ENCODE measurements around the gene C11orf65. TPM values are rescaled to one million over a fixed set of nuclear protein-coding genes. Genes with fewer than 3 reads are reported as not detected.

C11orf65 gene
- total RNA-seq, 3 donors from 2014 or later (not counting 1 experiment from before 2014, with no cell fraction given) = 0.14 to 0.68 (median 0.45) TPM

- 89% methylated on average over 2 of the region's 2 CpGs for WGBS (ENCODE audit: insufficient coverage)
- H3K9me3 Mint-ChIP-seq = no peaks in the 10 kb centered on the region
- H3K4me1 Mint-ChIP-seq = no peaks in the 10 kb centered on the region
- no peak overlapping the region for H3K4me3 ChIP-seq (ENCODE audit: low read length)
- H3K27ac ChIP-seq (ENCODE audit: low read length) = no peak overlapping the region
- TF ChIP-seq CTCF (IDR thresholded peaks at IDR 0.05) = no peak
- ATAC-seq = no peak
- peaks cover 15% of the 10 kb centered on the region for H3K36me3 Mint-ChIP-seq
- no peaks in the 10 kb centered on the region for H3K4me1 ChIP-seq (ENCODE audit: control insufficient read depth, insufficient read depth, low read length)
- no peak overlapping the region for H3K27ac Mint-ChIP-seq
- no peaks in the 10 kb centered on the region for H3K27me3 Mint-ChIP-seq (ENCODE audit: low read depth in 2 of 2)
- intact Hi-C loops (cut with micrococcal nuclease) = no loop called here
- DNase-seq = no peak
- no peaks in the 10 kb centered on the region for H3K27me3 ChIP-seq (ENCODE audit: control insufficient read depth, insufficient read depth, low read length)
- H3K4me3 Mint-ChIP-seq = no peak overlapping the region
- H3K36me3 ChIP-seq (ENCODE audit: control insufficient read depth, insufficient read depth, low read length) = no peaks in the 10 kb centered on the region
- no peaks in the 10 kb centered on the region for H3K9me3 ChIP-seq (ENCODE audit: control insufficient read depth, insufficient read depth, low read length)
Measured at GRCh38 chr11:108511851-108512474, 44.6 kb upstream of the C11orf65 start.

GRCh38 chr11:108508653-108509593 lies 41.6 kb upstream of the C11orf65 start:
- DNase-seq = no peak
- H3K4me1 ChIP-seq (ENCODE audit: control insufficient read depth, insufficient read depth, low read length) = no peaks in the 10 kb centered on the region
- Mint-ChIP-seq H3K27me3 (ENCODE audit: low read depth in 2 of 2) (no peaks in the 10 kb centered on the region), H3K36me3 (peaks cover 9% of the 10 kb centered on the region), H3K4me1 (no peaks in the 10 kb centered on the region), H3K27ac (no peak overlapping the region), H3K9me3 (no peaks in the 10 kb centered on the region), H3K4me3 (no peak overlapping the region)
- no peak for ATAC-seq
- H3K4me3 ChIP-seq (ENCODE audit: low read length) = no peak overlapping the region
- H3K27ac ChIP-seq (ENCODE audit: low read length) = no peak overlapping the region
- WGBS (ENCODE audit: insufficient coverage) = 95% methylated on average over 3 of the region's 3 CpGs
- intact Hi-C loops (cut with micrococcal nuclease) = no loop called here
- H3K9me3 ChIP-seq (ENCODE audit: control insufficient read depth, insufficient read depth, low read length) = no peaks in the 10 kb centered on the region
- TF ChIP-seq CTCF (IDR thresholded peaks at IDR 0.05) = no peak
- no peaks in the 10 kb centered on the region for H3K36me3 ChIP-seq (ENCODE audit: control insufficient read depth, insufficient read depth, low read length)
- H3K27me3 ChIP-seq (ENCODE audit: control insufficient read depth, insufficient read depth, low read length) = no peaks in the 10 kb centered on the region

GRCh38 chr11:108501396-108501795 lies 34.1 kb upstream of the C11orf65 start:
- intact Hi-C loops (cut with micrococcal nuclease) = no loop called here
- no peak for DNase-seq
- Mint-ChIP-seq H3K4me3 (no peak overlapping the region), H3K36me3 (no peaks in the 10 kb centered on the region), H3K27ac (no peak overlapping the region), H3K9me3 (no peaks in the 10 kb centered on the region), H3K27me3 (ENCODE audit: low read depth in 2 of 2) (peaks cover 0 to 2% of the 10 kb centered on the region in 2 donors), H3K4me1 (peaks cover 14 to 19% of the 10 kb centered on the region in 2 donors)
- no peak for TF ChIP-seq CTCF (IDR thresholded peaks at IDR 0.05)
- WGBS (ENCODE audit: insufficient coverage) = 100% methylated on average over 3 of the region's 5 CpGs
- no peaks in the 10 kb centered on the region for H3K27me3 ChIP-seq (ENCODE audit: control insufficient read depth, insufficient read depth, low read length)
- peaks cover 18% of the 10 kb centered on the region for H3K4me1 ChIP-seq (ENCODE audit: control insufficient read depth, insufficient read depth, low read length)
- no peaks in the 10 kb centered on the region for H3K36me3 ChIP-seq (ENCODE audit: control insufficient read depth, insufficient read depth, low read length)
- H3K9me3 ChIP-seq (ENCODE audit: control insufficient read depth, insufficient read depth, low read length) = no peaks in the 10 kb centered on the region
- ATAC-seq = no peak
- H3K27ac ChIP-seq (ENCODE audit: low read length) = no peak overlapping the region
- no peak overlapping the region for H3K4me3 ChIP-seq (ENCODE audit: low read length)

Data from natural killer cell (primary cell).